ENCODE measurements around the gene FMO1. TPM values are rescaled to one million over a fixed set of nuclear protein-coding genes. Genes with fewer than 3 reads are reported as not detected.

FMO1 gene
- total RNA-seq, 6 donors from 2014 or later, result 0.67 to 1.3 (median 0.83) TPM; not detected in 3

DNA sequence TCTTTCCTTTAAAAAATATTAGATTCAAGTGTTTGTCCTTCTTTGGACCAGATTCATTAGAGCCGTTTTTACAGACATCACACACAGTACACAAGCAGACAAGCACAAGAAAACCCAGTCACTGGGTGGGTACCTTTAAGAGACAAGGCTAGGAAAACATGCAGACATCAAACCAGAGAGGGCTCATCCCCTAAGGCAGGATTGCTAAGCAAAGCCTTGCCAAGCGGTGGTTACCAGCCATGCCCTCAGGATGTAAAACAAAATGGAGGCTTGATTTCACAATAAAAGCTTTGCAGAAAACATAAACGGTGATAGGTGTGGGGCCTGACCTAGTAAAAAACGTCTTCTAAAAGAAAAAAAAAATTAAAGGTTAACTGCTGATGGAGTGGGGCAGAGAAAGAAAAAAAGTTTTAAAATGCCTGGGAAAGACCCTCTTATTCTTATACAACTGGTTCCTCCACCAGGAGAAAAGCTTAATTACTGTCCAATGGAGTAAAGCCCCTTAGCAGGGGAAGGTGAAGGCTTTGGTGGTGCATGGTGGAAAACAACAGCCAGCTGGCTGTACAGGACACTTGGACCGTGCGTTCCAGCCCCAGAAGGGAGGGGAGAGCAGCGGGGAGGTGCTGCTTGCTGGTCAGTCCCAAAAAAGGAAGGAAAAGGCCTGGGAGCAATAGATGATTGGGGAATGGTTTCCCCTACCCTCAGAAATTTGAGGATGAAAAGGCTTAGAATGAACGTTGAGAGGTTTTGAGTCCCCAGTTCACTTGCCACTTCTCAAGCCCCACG, 30.4 kb upstream of the FMO1 start:
- Histone ChIP-seq H3K9me3 (no peaks in the 10 kb centered on the region), H3K27me3 (no peaks in the 10 kb centered on the region), H3K4me1 (peaks cover 0 to 10% (median 7%) of the 10 kb centered on the region in 4 donors), H3K27ac (peak overlapping the region in 1 of 4 donors; percentile 26), H3K4me3 (no peak overlapping the region), H3K36me3 (no peaks in the 10 kb centered on the region)
- TF ChIP-seq POLR2A (IDR thresholded peaks at IDR 0.05), result no peak
- TF ChIP-seq, protein P1, sequence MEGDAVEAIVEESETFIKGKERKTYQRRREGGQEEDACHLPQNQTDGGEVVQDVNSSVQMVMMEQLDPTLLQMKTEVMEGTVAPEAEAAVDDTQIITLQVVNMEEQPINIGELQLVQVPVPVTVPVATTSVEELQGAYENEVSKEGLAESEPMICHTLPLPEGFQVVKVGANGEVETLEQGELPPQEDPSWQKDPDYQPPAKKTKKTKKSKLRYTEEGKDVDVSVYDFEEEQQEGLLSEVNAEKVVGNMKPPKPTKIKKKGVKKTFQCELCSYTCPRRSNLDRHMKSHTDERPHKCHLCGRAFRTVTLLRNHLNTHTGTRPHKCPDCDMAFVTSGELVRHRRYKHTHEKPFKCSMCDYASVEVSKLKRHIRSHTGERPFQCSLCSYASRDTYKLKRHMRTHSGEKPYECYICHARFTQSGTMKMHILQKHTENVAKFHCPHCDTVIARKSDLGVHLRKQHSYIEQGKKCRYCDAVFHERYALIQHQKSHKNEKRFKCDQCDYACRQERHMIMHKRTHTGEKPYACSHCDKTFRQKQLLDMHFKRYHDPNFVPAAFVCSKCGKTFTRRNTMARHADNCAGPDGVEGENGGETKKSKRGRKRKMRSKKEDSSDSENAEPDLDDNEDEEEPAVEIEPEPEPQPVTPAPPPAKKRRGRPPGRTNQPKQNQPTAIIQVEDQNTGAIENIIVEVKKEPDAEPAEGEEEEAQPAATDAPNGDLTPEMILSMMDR (IDR thresholded peaks at IDR 0.05), result no peak
- TF ChIP-seq EP300 (IDR thresholded peaks at IDR 0.05), result no peak
- no peak for TF ChIP-seq POLR2AphosphoS5 (IDR thresholded peaks at IDR 0.05)
- WGBS, 2 donors, result 79 to 80% methylated on average over 9 of the region's 9 CpGs
- ATAC-seq (ENCODE audit: low FRiP score in 2 of 2) (no peak), DNase-seq (no peak)

DNA sequence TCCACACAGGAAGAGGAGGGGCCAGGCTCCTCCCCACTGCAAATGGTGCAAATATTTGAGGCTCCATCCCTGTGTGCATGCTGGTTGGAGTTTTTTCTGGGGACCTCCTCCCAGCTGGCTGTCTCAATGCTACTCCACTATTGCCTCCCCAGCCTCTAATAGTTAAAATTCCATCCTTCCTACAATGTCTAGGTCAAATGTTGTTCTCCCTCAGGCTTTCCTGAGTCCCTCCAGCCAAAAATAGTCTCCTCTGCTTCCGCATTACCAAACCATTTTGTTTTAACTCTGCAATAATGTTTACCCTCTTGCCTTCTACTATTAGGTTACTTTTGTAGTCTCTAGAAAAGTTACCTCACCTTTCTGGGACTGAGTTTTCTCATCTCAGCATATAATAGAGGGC, 29.6 kb upstream of the FMO1 start:
- no peaks in the 10 kb centered on the region for H3K27me3 ChIP-seq
- ATAC-seq (ENCODE audit: low FRiP score in 2 of 2) (no peak), DNase-seq (no peak)
- no peaks in the 10 kb centered on the region for H3K36me3 ChIP-seq
- no peak for TF ChIP-seq EP300 (IDR thresholded peaks at IDR 0.05)
- TF ChIP-seq, protein P1 (IDR thresholded peaks at IDR 0.05), result no peak
- TF ChIP-seq POLR2AphosphoS5 (IDR thresholded peaks at IDR 0.05), result no peak
- TF ChIP-seq POLR2A (IDR thresholded peaks at IDR 0.05), result no peak
- no peaks in the 10 kb centered on the region for H3K9me3 ChIP-seq
- peaks cover 0 to 10% (median 7%) of the 10 kb centered on the region in 4 donors for H3K4me1 ChIP-seq
- no peak overlapping the region for H3K4me3 ChIP-seq
- 46 to 59% methylated on average over 1 of the region's 1 CpG for WGBS, 2 donors
- H3K27ac ChIP-seq, result peak overlapping the region in 1 of 4 donors; percentile 26

DNA sequence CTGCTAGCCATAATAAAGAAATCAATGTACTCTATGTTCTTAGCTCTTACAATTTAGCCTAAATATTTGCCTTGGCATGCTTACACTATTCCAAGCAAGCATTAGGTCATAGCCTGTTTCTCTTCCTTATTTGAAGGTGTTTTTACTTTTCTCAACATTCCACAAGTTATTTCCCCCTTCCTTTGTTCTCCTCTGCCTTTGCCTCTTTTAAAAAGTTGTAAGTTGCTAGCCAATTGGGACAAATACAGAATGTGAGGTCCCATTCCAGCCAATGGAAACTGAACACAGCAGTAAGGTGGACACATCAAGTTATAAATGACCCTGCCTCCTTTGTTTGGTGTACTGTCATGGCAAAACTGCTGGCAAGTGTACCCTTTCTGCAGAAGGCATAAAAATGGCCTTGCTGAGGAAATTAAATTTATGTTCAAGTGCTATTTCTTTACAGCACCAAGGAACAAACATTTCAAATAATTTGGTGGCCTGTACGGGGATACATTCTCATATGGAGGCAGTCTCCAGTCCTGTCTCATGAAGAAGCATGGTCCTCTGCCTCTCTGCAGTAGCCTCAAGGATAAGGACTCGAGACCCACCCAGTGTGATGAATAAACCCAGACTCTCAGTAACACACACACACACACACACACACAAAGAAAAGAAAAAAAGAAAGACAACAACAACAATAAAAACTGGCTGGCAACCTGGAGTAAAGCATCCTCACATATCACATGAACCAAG, 28.8 kb upstream of the FMO1 start:
- DNase-seq (no peak), ATAC-seq (ENCODE audit: low FRiP score in 2 of 2) (no peak)
- 78 to 81% methylated on average over 2 of the region's 2 CpGs for WGBS, 2 donors
- peak overlapping the region in 3 of 4 donors; percentile 52 to 64 (median 60) for H3K27ac ChIP-seq
- no peaks in the 10 kb centered on the region for H3K36me3 ChIP-seq
- H3K9me3 ChIP-seq, result no peaks in the 10 kb centered on the region
- H3K4me3 ChIP-seq, result no peak overlapping the region
- TF ChIP-seq POLR2AphosphoS5 (IDR thresholded peaks at IDR 0.05) (no peak), POLR2A (IDR thresholded peaks at IDR 0.05) (no peak), EP300 (IDR thresholded peaks at IDR 0.05) (no peak)
- TF ChIP-seq, protein P1 (IDR thresholded peaks at IDR 0.05), result no peak
- no peaks in the 10 kb centered on the region for H3K27me3 ChIP-seq
- H3K4me1 ChIP-seq, result peaks cover 0 to 10% (median 7%) of the 10 kb centered on the region in 4 donors

DNA sequence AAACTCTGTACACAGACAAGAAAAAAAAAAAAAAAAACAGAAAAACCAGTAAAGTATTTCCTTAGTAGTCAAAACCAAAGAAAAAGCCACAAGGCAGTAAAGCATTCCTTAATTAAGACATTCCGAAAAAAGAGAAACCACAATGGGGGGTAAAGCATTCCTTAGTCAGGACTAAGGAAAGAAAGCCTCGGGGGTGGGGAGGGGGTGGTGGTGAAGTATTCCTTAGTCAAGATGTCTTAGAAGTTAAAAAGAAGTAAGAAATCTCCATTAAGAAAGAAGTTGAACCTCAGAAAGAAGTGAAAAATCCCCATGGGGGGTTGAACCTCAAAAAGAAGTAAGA, 28.2 kb upstream of the FMO1 start:
- Histone ChIP-seq H3K27me3 (no peaks in the 10 kb centered on the region), H3K4me1 (peaks cover 0 to 10% (median 7%) of the 10 kb centered on the region in 4 donors), H3K27ac (peak overlapping the region; percentile 49 to 70 (median 62)), H3K9me3 (no peaks in the 10 kb centered on the region), H3K36me3 (no peaks in the 10 kb centered on the region), H3K4me3 (no peak overlapping the region)
- no peak for TF ChIP-seq EP300 (IDR thresholded peaks at IDR 0.05)
- TF ChIP-seq POLR2A (IDR thresholded peaks at IDR 0.05), result no peak
- TF ChIP-seq POLR2AphosphoS5 (IDR thresholded peaks at IDR 0.05), result no peak
- TF ChIP-seq, protein P1 (IDR thresholded peaks at IDR 0.05), result no peak
- ATAC-seq (ENCODE audit: low FRiP score in 2 of 2), result peak in 1 of 2 donors; percentile 21
- 21 to 40% methylated on average over 2 of the region's 2 CpGs for WGBS, 2 donors
- no peak for DNase-seq

Data from upper lobe of left lung (tissue), 6 donors.